ENCODE measurements around the gene IQCH.

The IQCH gene

GRCh38 chr15:67549736-67550135, 295.1 kb downstream of the IQCH start:
- Histone ChIP-seq H3K9ac (ENCODE audit: low read length) (peak overlapping the region; percentile 63), H3F3A (ENCODE audit: insufficient read depth, low read length) (no peaks in the 10 kb centered on the region), H3K4me3 (ENCODE audit: low read depth, low read length, poor library complexity, severe bottlenecking) (peak overlapping the region; percentile 62), H3K4me1 (ENCODE audit: insufficient read depth, low read length, severe bottlenecking) (peaks cover 55% of the 10 kb centered on the region), H3K27me3 (ENCODE audit: insufficient read depth, low read length) (no peaks in the 10 kb centered on the region), H4K20me1 (ENCODE audit: insufficient read depth, low read length) (no peaks in the 10 kb centered on the region), H3K36me3 (ENCODE audit: insufficient read depth, low read length) (peaks cover 49% of the 10 kb centered on the region), H3K4me2 (ENCODE audit: low read length) (peak overlapping the region; percentile 92), H3K79me2 (ENCODE audit: insufficient read depth, low read length) (peaks cover 15% of the 10 kb centered on the region; the same call in 1 of the 2 replicates), H3K9me2 (ENCODE audit: low read depth, low read length) (no peaks in the 10 kb centered on the region), H3K9me3 (ENCODE audit: low read length) (no peaks in the 10 kb centered on the region), H2AFZ (ENCODE audit: low read length) (no peak overlapping the region), H3K27ac (ENCODE audit: low read depth, low read length, poor library complexity, severe bottlenecking) (peak overlapping the region; percentile 76)
- no peak for TF ChIP-seq EZH2 (IDR thresholded peaks at IDR 0.05; ENCODE audit: borderline replicate concordance, low read length)
- no peak for TF ChIP-seq CTCF (IDR thresholded peaks at IDR 0.05; ENCODE audit: low read length)

GRCh38 chr15:67550522-67550921, 295.9 kb downstream of the IQCH start:
- no peak overlapping the region for H3K27ac ChIP-seq (ENCODE audit: low read depth, low read length, poor library complexity, severe bottlenecking)
- no peaks in the 10 kb centered on the region for H3F3A ChIP-seq (ENCODE audit: insufficient read depth, low read length)
- H3K9me3 ChIP-seq (ENCODE audit: low read length) = no peaks in the 10 kb centered on the region
- H3K79me2 ChIP-seq (ENCODE audit: insufficient read depth, low read length) = peaks cover 15% of the 10 kb centered on the region; the same call in 1 of the 2 replicates
- peaks cover 57% of the 10 kb centered on the region for H3K36me3 ChIP-seq (ENCODE audit: insufficient read depth, low read length)
- peaks cover 47% of the 10 kb centered on the region for H3K4me1 ChIP-seq (ENCODE audit: insufficient read depth, low read length, severe bottlenecking)
- no peak for TF ChIP-seq CTCF (IDR thresholded peaks at IDR 0.05; ENCODE audit: low read length)
- no peak overlapping the region for H2AFZ ChIP-seq (ENCODE audit: low read length)
- H3K9me2 ChIP-seq (ENCODE audit: low read depth, low read length) = no peaks in the 10 kb centered on the region
- H3K27me3 ChIP-seq (ENCODE audit: insufficient read depth, low read length) = no peaks in the 10 kb centered on the region
- no peaks in the 10 kb centered on the region for H4K20me1 ChIP-seq (ENCODE audit: insufficient read depth, low read length)
- peak overlapping the region; percentile 92 for H3K4me2 ChIP-seq (ENCODE audit: low read length)
- peak overlapping the region; percentile 62 for H3K4me3 ChIP-seq (ENCODE audit: low read depth, low read length, poor library complexity, severe bottlenecking)
- peak overlapping the region; percentile 63; the same call in 1 of the 2 replicates for H3K9ac ChIP-seq (ENCODE audit: low read length)

- Histone ChIP-seq H3K4me1 (ENCODE audit: insufficient read depth, low read length, severe bottlenecking) (peaks cover 40% of the 10 kb centered on the region), H2AFZ (ENCODE audit: low read length) (no peak overlapping the region), H3K9me3 (ENCODE audit: low read length) (no peaks in the 10 kb centered on the region), H3K36me3 (ENCODE audit: insufficient read depth, low read length) (peaks cover 58% of the 10 kb centered on the region), H4K20me1 (ENCODE audit: insufficient read depth, low read length) (no peaks in the 10 kb centered on the region), H3K27me3 (ENCODE audit: insufficient read depth, low read length) (no peaks in the 10 kb centered on the region), H3K9me2 (ENCODE audit: low read depth, low read length) (no peaks in the 10 kb centered on the region), H3F3A (ENCODE audit: insufficient read depth, low read length) (no peaks in the 10 kb centered on the region), H3K9ac (ENCODE audit: low read length) (no peak overlapping the region), H3K4me2 (ENCODE audit: low read length) (no peak overlapping the region), H3K27ac (ENCODE audit: low read depth, low read length, poor library complexity, severe bottlenecking) (no peak overlapping the region), H3K4me3 (ENCODE audit: low read depth, low read length, poor library complexity, severe bottlenecking) (no peak overlapping the region), H3K79me2 (ENCODE audit: insufficient read depth, low read length) (peaks cover 15% of the 10 kb centered on the region; the same call in 1 of the 2 replicates)
- TF ChIP-seq CTCF (IDR thresholded peaks at IDR 0.05; ENCODE audit: low read length) = no peak
- no peak for TF ChIP-seq EZH2 (IDR thresholded peaks at IDR 0.05; ENCODE audit: borderline replicate concordance, low read length)
Measured at GRCh38 chr15:67551207-67551743, 296.7 kb downstream of the IQCH start.
